Right lobe of liver (tissue), 4 donors: ENCODE data around the gene NHLH1.

Experiments
- CTCF ChIP-seq, 4 donors: fragments of 200-600 bp in 3 of 4; fragments of 450-650 bp in 1 of 4; IDR thresholded peaks; one replicate each; pipeline versions ENCODE4 v1.5.1 to v1.8.0; 2016 to 2022; ENCODE audit warnings: antibody characterized with exemption in 4 of 4, mild to moderate bottlenecking in 2 of 4
- POLR2A ChIP-seq: fragments of 450-650 bp; IDR thresholded peaks from one replicate; pipeline ENCODE4 v1.6.1; 2017; ENCODE audit warnings: antibody characterized with exemption, mild to moderate bottlenecking
- donor health status: DM: no; HTN: no; CAD: no.
- donor health status: DM: no; HTN: no; CAD: no.
- donor health status: DM: no; HTN: yes; CAD: no.

- TF ChIP-seq CTCF (IDR thresholded peaks at IDR 0.05) (no peak), POLR2A (no peak)
These were observed 15.2 kb upstream of the NHLH1 start for GRCh38 chr1:160351629-160352028.
